Right lobe of liver (tissue), 4 donors: ENCODE results near the gene SYNM.

Source experiments
- CTCF ChIP-seq, 4 donors: fragments of 200-600 bp in 3 of 4; fragments of 450-650 bp in 1 of 4; IDR thresholded peaks; one replicate each; pipeline versions ENCODE4 v1.5.1 to v1.8.0; 2016 to 2022; ENCODE audit warnings: antibody characterized with exemption in 4 of 4, mild to moderate bottlenecking in 2 of 4
- POLR2A ChIP-seq: fragments of 450-650 bp; IDR thresholded peaks from one replicate; pipeline ENCODE4 v1.6.1; 2017; ENCODE audit warnings: antibody characterized with exemption, mild to moderate bottlenecking
- donor health status: DM: no; HTN: no; CAD: no.
- donor health status: DM: no; HTN: no; CAD: no.
- donor health status: DM: no; HTN: yes; CAD: no.

- TF ChIP-seq POLR2A = no peak
- TF ChIP-seq CTCF (IDR thresholded peaks at IDR 0.05) = no peak
These were observed 2.3 kb upstream of the SYNM start for GRCh38 chr15:99102332-99103235.
